Urinary bladder (tissue), 4 donors: Measurements from ENCODE around the gene PRKCQ. TPM values are rescaled to one million over a fixed set of nuclear protein-coding genes. Genes with fewer than 3 reads are reported as not detected.
"Not testable (repeated sequence)": the region's sequence is repeated elsewhere in the genome, so short reads cannot be mapped to it uniquely, and the experiment has no call there.

Source experiments
- DNase-seq: peaks from one replicate; pipeline ENCODE4 v3.0.0-alpha.2; 2015; ENCODE audit errors: extremely low spot score
- H3K27ac ChIP-seq: one replicate; pipeline ENCODE4 v1.5.1; 2013; ENCODE audit warnings: low read depth, mild to moderate bottlenecking, moderate library complexity
- H3K36me3 ChIP-seq: one replicate; pipeline ENCODE4 v1.6.1; 2013; ENCODE audit warnings: mild to moderate bottlenecking, moderate library complexity; ENCODE audit not compliant: insufficient read depth
- H3K4me1 ChIP-seq: one replicate; pipeline ENCODE4 v1.6.1; 2013; ENCODE audit warnings: mild to moderate bottlenecking, moderate library complexity; ENCODE audit not compliant: insufficient read depth
- H3K4me3 ChIP-seq: one replicate; pipeline ENCODE4 v1.5.1; 2013; ENCODE audit warnings: low read depth, low read length
- WGBS: extraction: QIAGEN DNeasy Blood & Tissue Kit; methylation state at CpG from one replicate; pipeline ENCODE4 v1.1.7; 2013; 5-methylcytosine and 5-hydroxymethylcytosine counted together
- polyA plus RNA-seq: library from polyadenylated mRNA; stranded (reverse); fragments of 200-250 nt; gene quantifications from one replicate; pipeline ENCODE4 v1.2.3, GENCODE V29; 2013
- total RNA-seq: library from RNA; depleted of rRNA; stranded (reverse); fragments of >200 nt; gene quantifications from one replicate; pipeline ENCODE4 v1.2.3, GENCODE V29; 2014
- donor health status: healthy with polysubstance abuse.
- donor health status: healthy.

PRKCQ gene
- total and polyA plus RNA-seq, 2 donors: 0.49 to 3.2 TPM

- Histone ChIP-seq H3K36me3 (no peaks in the 10 kb centered on the region), H3K4me1 (no peaks in the 10 kb centered on the region), H3K27ac (no peak overlapping the region), H3K4me3 (no peak overlapping the region)
- DNase-seq: no peak
- 77% methylated on average over 3 of the region's 3 CpGs for WGBS
Measured at GRCh38 chr10:6385665-6386064, 194.4 kb downstream of the PRKCQ start.

- Histone ChIP-seq H3K36me3 (no peaks in the 10 kb centered on the region), H3K4me3 (no peak overlapping the region), H3K27ac (no peak overlapping the region), H3K4me1 (no peaks in the 10 kb centered on the region)
- 77% methylated on average over 3 of the region's 3 CpGs for WGBS
- no peak for DNase-seq
Measured at GRCh38 chr10:6384847-6385246, 195.2 kb downstream of the PRKCQ start.

DNA sequence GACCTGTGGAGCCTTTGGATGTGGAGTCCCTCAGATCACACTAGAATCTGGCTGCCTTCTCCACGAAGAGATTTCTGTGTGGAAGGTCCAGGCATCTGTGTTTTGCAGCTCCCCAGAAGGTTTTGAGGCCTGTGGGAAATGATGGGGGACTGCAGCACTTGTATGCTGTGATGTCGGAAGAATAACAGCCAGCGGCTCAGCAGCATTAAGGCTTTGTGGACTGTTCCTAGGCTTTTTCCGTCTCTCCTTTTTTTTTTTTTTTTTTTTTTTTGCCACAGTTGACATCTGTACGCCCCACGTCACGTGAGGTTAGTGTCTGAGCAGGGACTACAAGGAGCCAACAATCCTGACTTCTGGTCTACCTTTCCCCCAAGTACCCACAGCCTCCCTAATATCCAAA is 196.0 kb downstream of the PRKCQ start:
- Histone ChIP-seq H3K4me3 (no peak overlapping the region), H3K27ac (no peak overlapping the region), H3K36me3 (no peaks in the 10 kb centered on the region), H3K4me1 (no peaks in the 10 kb centered on the region)
- 96% methylated on average over 7 of the region's 7 CpGs for WGBS
- DNase-seq: no peak

GRCh38 chr10:6383096-6383812 is 196.8 kb downstream of the PRKCQ start:
- H3K36me3 ChIP-seq: no peaks in the 10 kb centered on the region
- WGBS: 74% methylated on average over 8 of the region's 8 CpGs
- DNase-seq: no peak
- H3K4me1 ChIP-seq: no peaks in the 10 kb centered on the region
- no peak overlapping the region for H3K27ac ChIP-seq
- no peak overlapping the region for H3K4me3 ChIP-seq

- DNase-seq: no peak
- H3K27ac ChIP-seq: no peak overlapping the region
- 30% methylated on average over 7 of the region's 7 CpGs for WGBS
- H3K4me1 ChIP-seq: no peaks in the 10 kb centered on the region
- H3K4me3 ChIP-seq: no peak overlapping the region
- no peaks in the 10 kb centered on the region for H3K36me3 ChIP-seq
Measured at GRCh38 chr10:6382081-6382480, 198.0 kb downstream of the PRKCQ start.

GRCh38 chr10:6380478-6380877 is 199.6 kb downstream of the PRKCQ start:
- not testable (repeated sequence) for H3K4me3 ChIP-seq, DNase-seq, H3K27ac ChIP-seq, H3K36me3 ChIP-seq, H3K4me1 ChIP-seq
- 90% methylated on average over 5 of the region's 5 CpGs for WGBS

DNA sequence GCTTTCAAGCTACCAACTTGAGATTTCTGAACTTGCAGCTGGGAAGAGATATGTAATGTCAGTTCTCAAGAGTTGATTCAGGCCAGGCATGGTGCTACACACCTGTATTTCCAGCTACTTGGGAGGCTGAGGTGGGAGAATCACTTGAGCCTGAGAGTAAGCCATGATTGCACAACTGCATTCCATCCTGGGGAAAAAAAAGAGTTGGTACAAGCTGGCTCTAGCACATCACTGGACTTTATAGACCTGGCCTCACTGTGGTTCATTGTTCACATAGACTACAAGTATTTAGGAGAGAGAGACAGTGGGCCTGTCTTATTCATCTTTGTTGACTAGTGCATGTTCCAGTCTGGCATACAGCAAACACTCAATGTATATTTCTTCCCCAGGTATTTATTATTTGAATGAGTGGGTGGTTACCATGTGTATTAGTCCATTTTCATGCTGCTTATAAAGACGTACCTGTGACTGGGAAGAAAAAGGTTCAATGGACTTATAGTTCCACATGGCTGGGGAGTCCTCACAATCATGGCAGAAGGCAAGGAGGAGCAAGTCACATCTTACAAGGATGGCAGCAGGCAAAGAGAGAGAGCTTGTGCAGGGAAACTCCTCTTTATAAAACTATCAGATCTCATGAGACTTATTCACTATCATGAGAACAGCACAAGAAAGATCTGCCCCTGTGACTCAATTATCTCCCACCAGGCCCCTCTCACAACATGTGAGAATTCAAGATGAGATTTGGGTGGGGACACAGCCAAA is 200.9 kb downstream of the PRKCQ start:
- no peaks in the 10 kb centered on the region for H3K36me3 ChIP-seq
- H3K27ac ChIP-seq: no peak overlapping the region
- no peak overlapping the region for H3K4me3 ChIP-seq
- DNase-seq: no peak
- WGBS: 89% methylated on average over 1 of the region's 1 CpG
- H3K4me1 ChIP-seq: no peaks in the 10 kb centered on the region
